GM19395 (cell line): Measurements from ENCODE around the gene OR2AJ1.
A peak's percentile ranks its signal among the peaks of the same experiment; 100 is the strongest.

ENCODE experiments used
- ATAC-seq: cut with Tn5 transposase; IDR thresholded peaks from one replicate; pipeline ENCODE4 v1.9.1; 2021; ENCODE audit warnings: mild to moderate bottlenecking, moderate library complexity; ENCODE audit not compliant: unreplicated experiment

OR2AJ1 gene

GRCh38 chr1:247961791-247962190 is 37.1 kb downstream of the OR2AJ1 start:
- ATAC-seq: no peak

- no peak for ATAC-seq
These were observed 38.4 kb downstream of the OR2AJ1 start for GRCh38 chr1:247962911-247963588.

- no peak for ATAC-seq
These were observed 40.2 kb downstream of the OR2AJ1 start, which contains the start of gene OR2AK2 for GRCh38 chr1:247964933-247965332. TSS of gene OR2AK2 (plus strand) at chr1:247965233. CDS start at chr1:247965377, 144 bp downstream.

GRCh38 chr1:247966532-247967204 is 42.0 kb downstream of the OR2AJ1 start:
- peak; percentile 95 for ATAC-seq
